ENCODE measurements around the gene CARMIL1. TPM values are rescaled to one million over a fixed set of nuclear protein-coding genes. Genes with fewer than 3 reads are reported as not detected.
A peak's percentile ranks its signal among the peaks of the same experiment; 100 is the strongest.

Gene CARMIL1
- total RNA-seq, 2 experiments from 2014 or later: 7.1 to 8.1 TPM

GRCh38 chr6:25404693-25405169 is 125.6 kb downstream of the CARMIL1 start:
- peak; percentile 24 for DNase-seq
- Mint-ChIP-seq H3K4me1 (peaks cover 27% of the 10 kb centered on the region), H3K27ac (no peak overlapping the region), H3K4me3 (no peak overlapping the region), H3K9me3 (no peaks in the 10 kb centered on the region), H3K27me3 (no peaks in the 10 kb centered on the region), H3K36me3 (peaks cover 5% of the 10 kb centered on the region)

GRCh38 chr6:25405442-25405841 is 126.3 kb downstream of the CARMIL1 start:
- Mint-ChIP-seq H3K27ac (no peak overlapping the region), H3K27me3 (no peaks in the 10 kb centered on the region), H3K4me1 (peaks cover 29% of the 10 kb centered on the region), H3K9me3 (no peaks in the 10 kb centered on the region), H3K36me3 (peaks cover 5% of the 10 kb centered on the region), H3K4me3 (no peak overlapping the region)
- no peak for DNase-seq

GRCh38 chr6:25407431-25407830 is 128.3 kb downstream of the CARMIL1 start:
- Mint-ChIP-seq H3K36me3 (peaks cover 5% of the 10 kb centered on the region), H3K27me3 (no peaks in the 10 kb centered on the region), H3K9me3 (no peaks in the 10 kb centered on the region), H3K27ac (no peak overlapping the region), H3K4me1 (peaks cover 40% of the 10 kb centered on the region), H3K4me3 (no peak overlapping the region)
- DNase-seq: no peak

- Mint-ChIP-seq H3K36me3 (no peaks in the 10 kb centered on the region), H3K27me3 (no peaks in the 10 kb centered on the region), H3K9me3 (no peaks in the 10 kb centered on the region), H3K4me1 (peaks cover 47% of the 10 kb centered on the region), H3K4me3 (peak overlapping the region; percentile 56), H3K27ac (peak overlapping the region; percentile 71)
- DNase-seq: no peak
Measured at GRCh38 chr6:25410102-25410501, 130.9 kb downstream of the CARMIL1 start.

GRCh38 chr6:25411316-25411950 is 132.3 kb downstream of the CARMIL1 start:
- Mint-ChIP-seq H3K27me3 (no peaks in the 10 kb centered on the region), H3K4me1 (peaks cover 51% of the 10 kb centered on the region), H3K27ac (no peak overlapping the region), H3K36me3 (no peaks in the 10 kb centered on the region), H3K9me3 (no peaks in the 10 kb centered on the region), H3K4me3 (no peak overlapping the region)
- DNase-seq: no peak

GRCh38 chr6:25413207-25413905 is 134.2 kb downstream of the CARMIL1 start:
- H3K27me3 Mint-ChIP-seq: no peaks in the 10 kb centered on the region
- H3K36me3 Mint-ChIP-seq: no peaks in the 10 kb centered on the region
- peaks cover 51% of the 10 kb centered on the region for H3K4me1 Mint-ChIP-seq
- H3K4me3 Mint-ChIP-seq: peak overlapping the region; percentile 16
- DNase-seq: peak; percentile 3
- H3K9me3 Mint-ChIP-seq: no peaks in the 10 kb centered on the region
- H3K27ac Mint-ChIP-seq: peak overlapping the region; percentile 26

GRCh38 chr6:25414168-25414567 is 135.0 kb downstream of the CARMIL1 start:
- no peaks in the 10 kb centered on the region for H3K36me3 Mint-ChIP-seq
- H3K9me3 Mint-ChIP-seq: no peaks in the 10 kb centered on the region
- H3K4me1 Mint-ChIP-seq: peaks cover 49% of the 10 kb centered on the region
- no peak overlapping the region for H3K4me3 Mint-ChIP-seq
- no peak for DNase-seq
- no peaks in the 10 kb centered on the region for H3K27me3 Mint-ChIP-seq
- no peak overlapping the region for H3K27ac Mint-ChIP-seq

GRCh38 chr6:25414755-25415154 is 135.6 kb downstream of the CARMIL1 start:
- no peak overlapping the region for H3K27ac Mint-ChIP-seq
- H3K27me3 Mint-ChIP-seq: no peaks in the 10 kb centered on the region
- H3K36me3 Mint-ChIP-seq: peaks cover 5% of the 10 kb centered on the region
- H3K9me3 Mint-ChIP-seq: peaks cover 2% of the 10 kb centered on the region
- H3K4me3 Mint-ChIP-seq: no peak overlapping the region
- H3K4me1 Mint-ChIP-seq: peaks cover 47% of the 10 kb centered on the region
- no peak for DNase-seq

GRCh38 chr6:25415274-25415673 is 136.1 kb downstream of the CARMIL1 start:
- no peak overlapping the region for H3K4me3 Mint-ChIP-seq
- H3K36me3 Mint-ChIP-seq: peaks cover 9% of the 10 kb centered on the region
- H3K9me3 Mint-ChIP-seq: peaks cover 5% of the 10 kb centered on the region
- no peaks in the 10 kb centered on the region for H3K27me3 Mint-ChIP-seq
- DNase-seq: no peak
- H3K27ac Mint-ChIP-seq: no peak overlapping the region
- peaks cover 42% of the 10 kb centered on the region for H3K4me1 Mint-ChIP-seq

GRCh38 chr6:25415701-25416100 is 136.5 kb downstream of the CARMIL1 start:
- H3K9me3 Mint-ChIP-seq: peaks cover 8% of the 10 kb centered on the region
- peaks cover 40% of the 10 kb centered on the region for H3K4me1 Mint-ChIP-seq
- no peaks in the 10 kb centered on the region for H3K27me3 Mint-ChIP-seq
- no peak overlapping the region for H3K27ac Mint-ChIP-seq
- H3K36me3 Mint-ChIP-seq: peaks cover 12% of the 10 kb centered on the region
- no peak for DNase-seq
- H3K4me3 Mint-ChIP-seq: no peak overlapping the region

- Mint-ChIP-seq H3K27me3 (no peaks in the 10 kb centered on the region), H3K4me1 (peaks cover 32% of the 10 kb centered on the region), H3K36me3 (peaks cover 12% of the 10 kb centered on the region), H3K9me3 (peaks cover 8% of the 10 kb centered on the region), H3K4me3 (no peak overlapping the region), H3K27ac (no peak overlapping the region)
- DNase-seq: no peak
Measured at GRCh38 chr6:25417046-25417605, 138.0 kb downstream of the CARMIL1 start.

- no peaks in the 10 kb centered on the region for H3K27me3 Mint-ChIP-seq
- peaks cover 8% of the 10 kb centered on the region for H3K9me3 Mint-ChIP-seq
- H3K36me3 Mint-ChIP-seq: peaks cover 12% of the 10 kb centered on the region
- H3K4me3 Mint-ChIP-seq: no peak overlapping the region
- no peak for DNase-seq
- peaks cover 18% of the 10 kb centered on the region for H3K4me1 Mint-ChIP-seq
- H3K27ac Mint-ChIP-seq: no peak overlapping the region
Measured at GRCh38 chr6:25418454-25419052, 139.4 kb downstream of the CARMIL1 start.

- no peak for DNase-seq
- Mint-ChIP-seq H3K27me3 (no peaks in the 10 kb centered on the region), H3K36me3 (peaks cover 12% of the 10 kb centered on the region), H3K4me3 (no peak overlapping the region), H3K4me1 (peaks cover 6% of the 10 kb centered on the region), H3K27ac (no peak overlapping the region), H3K9me3 (peaks cover 8% of the 10 kb centered on the region)
Measured at GRCh38 chr6:25419879-25420278, 140.7 kb downstream of the CARMIL1 start.

- H3K27me3 Mint-ChIP-seq: no peaks in the 10 kb centered on the region
- H3K4me3 Mint-ChIP-seq: no peak overlapping the region
- H3K4me1 Mint-ChIP-seq: peaks cover 7% of the 10 kb centered on the region
- DNase-seq: no peak
- H3K9me3 Mint-ChIP-seq: peaks cover 8% of the 10 kb centered on the region
- H3K27ac Mint-ChIP-seq: no peak overlapping the region
- peaks cover 12% of the 10 kb centered on the region for H3K36me3 Mint-ChIP-seq
Measured at GRCh38 chr6:25423358-25423757, 144.2 kb downstream of the CARMIL1 start.

- peaks cover 7% of the 10 kb centered on the region for H3K4me1 Mint-ChIP-seq
- no peak for DNase-seq
- no peak overlapping the region for H3K27ac Mint-ChIP-seq
- H3K9me3 Mint-ChIP-seq: peaks cover 8% of the 10 kb centered on the region
- no peaks in the 10 kb centered on the region for H3K27me3 Mint-ChIP-seq
- peaks cover 15% of the 10 kb centered on the region for H3K36me3 Mint-ChIP-seq
- no peak overlapping the region for H3K4me3 Mint-ChIP-seq
Measured at GRCh38 chr6:25424303-25424702, 145.1 kb downstream of the CARMIL1 start.

All from activated naive CD8-positive, alpha-beta T cell treated with anti-CD3 and anti-CD28 coated beads for 36 hours (primary cell).